SK-N-SH treated with all-trans-retinoic acid at 6 μM for 48 hours (cell line): ENCODE data around the gene CKMT2.

Source experiments
- PATZ1 ChIP-seq: fragments of 250-450 bp; sonication (Bioruptor Pico); IDR thresholded peaks from 2 replicates; pipeline ENCODE4 v1.8.0; 2020; ENCODE audit warnings: mild to moderate bottlenecking, moderate library complexity, borderline replicate concordance
- RARB ChIP-seq: fragments of 250-450 bp; sonication (Bioruptor Pico); IDR thresholded peaks from 2 replicates; pipeline ENCODE4 v1.8.0; 2021; ENCODE audit warnings: mild to moderate bottlenecking, moderate library complexity

- TF ChIP-seq PATZ1 (CRISPR knock-in tag) = no peak
- no peak for TF ChIP-seq RARB (CRISPR knock-in tag)
Measured at GRCh38 chr5:81235287-81236072, 2.4 kb downstream of the CKMT2 start.
